Heart left ventricle (tissue), 13 donors: Measurements from ENCODE around the gene MMRN2.
"Not testable (repeated sequence)": the region's sequence is repeated elsewhere in the genome, so short reads cannot be mapped to it uniquely, and the experiment has no call there.

Experiments
- CTCF ChIP-seq, 12 donors: fragments of 200-600 bp; sonication (generic) in 4 of 12; IDR thresholded peaks; one replicate each; pipeline versions ENCODE4 v1.5.0 to v1.8.0; 2018 to 2022; ENCODE audit warnings: antibody characterized with exemption in 12 of 12, mild to moderate bottlenecking in 5 of 12
- POLR2A ChIP-seq, 2 donors: fragments of 450-650 bp; IDR thresholded peaks; one replicate each; pipeline ENCODE4 v1.6.1; 2017; ENCODE audit warnings: antibody characterized with exemption in 2 of 2, mild to moderate bottlenecking in 2 of 2, moderate library complexity in 2 of 2
- donor health status: ischemic (EF 13 %, LVEDD 7.1; RV severe dilation, severe dysfunction).
- donor health status: DM: no; HTN: yes; CAD: no.
- donor health status: DM: no; HTN: no; CAD: no.
- donor health status: ischemic (EF 25% LVEDD 6.9; RV normal size, moderate dysfunction).
- donor health status: ischemic (EF 25% LVEDD 5.7; RV mildly dilated, moderate dysfunction).
- donor health status: ischemic (EF 35%, LVEDD 5.7; RV mildly dilated, moderate dysfunction).
- donor health status: nonischemic (EF 11% LVEDD 7.7; RV severe dilation, severe dysfunction).
- donor health status: DM: yes; HTN: yes; CAD: no.
- donor health status: PGD.
- donor health status: ischemic (EF 29% LVEDD 5.4; RV normal size, mild dysfunction).
- donor health status: nonischemic (EF 23%, LVEDD 6.1; RV moderate dilation, normal function).

DNA sequence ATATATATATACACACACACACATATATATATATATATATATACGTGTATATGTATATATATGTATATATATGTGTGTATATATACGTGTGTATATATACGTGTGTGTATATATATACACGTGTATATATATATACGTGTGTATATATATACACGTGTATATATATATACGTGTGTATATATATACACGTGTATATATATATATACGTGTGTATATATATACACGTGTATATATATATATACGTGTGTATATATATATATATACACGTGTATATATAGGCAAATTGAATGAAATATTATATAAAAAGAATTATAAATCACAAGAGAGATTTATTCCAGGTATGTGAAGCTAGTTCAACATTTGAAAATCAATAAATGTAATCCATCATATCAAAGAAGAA, 33.9 kb upstream of the MMRN2 start:
- TF ChIP-seq CTCF, POLR2A (IDR thresholded peaks at IDR 0.05): not testable (repeated sequence)
